A549 (cell line): ENCODE measurements around the gene IL10.

Source experiments
- CEBPB ChIP-seq, 2 experiments: fragments of >200 bp in 1 of 2; sonication (Bioruptor Twin) in 1 of 2; formaldehyde crosslinking in 1 of 2; IDR thresholded peaks; 2 replicates each; pipeline ENCODE4 v1.6.1; 2012 to 2016
- CHD4 ChIP-seq: fragments of 200-600 bp; sonication (generic); IDR thresholded peaks from 2 replicates; pipeline ENCODE4 v1.6.1; 2016; ENCODE audit warnings: antibody characterized with exemption, mild to moderate bottlenecking, borderline replicate concordance
- MAZ ChIP-seq: fragments of 150-350 bp; IDR thresholded peaks from 2 replicates; pipeline ENCODE4 v1.6.1; 2014; ENCODE audit warnings: antibody characterized with exemption, low read depth, low read length, borderline replicate concordance
- POLR2AphosphoS2 ChIP-seq: conservative IDR thresholded peaks from 2 replicates; pipeline ENCODE4 v1.6.1; 2012; ENCODE audit warnings: low read length, improper control_type of control experiment, inconsistent platforms
- RAD21 ChIP-seq, 2 experiments: fragments of >200 bp in 1 of 2; sonication (Bioruptor Twin) in 1 of 2; formaldehyde crosslinking in 1 of 2; IDR thresholded peaks in 1 of 2; conservative IDR thresholded peaks in 1 of 2; 2 replicates in 1 of 2; 3 replicates in 1 of 2; pipeline ENCODE4 v1.6.1; 2012 to 2018; ENCODE audit warnings: inconsistent platforms in 1 of 2
- RCOR1 ChIP-seq: fragments of 150-350 bp; IDR thresholded peaks from 2 replicates; pipeline ENCODE4 v1.6.1; 2014; ENCODE audit warnings: antibody characterized with exemption, low read length, low read depth
- TF ChIP-seq, protein P1 (sequence below): fragments of >200 bp; sonication (Bioruptor Twin); formaldehyde crosslinking; IDR thresholded peaks from 3 replicates; pipeline ENCODE4 v1.5.1; 2016

DNA sequence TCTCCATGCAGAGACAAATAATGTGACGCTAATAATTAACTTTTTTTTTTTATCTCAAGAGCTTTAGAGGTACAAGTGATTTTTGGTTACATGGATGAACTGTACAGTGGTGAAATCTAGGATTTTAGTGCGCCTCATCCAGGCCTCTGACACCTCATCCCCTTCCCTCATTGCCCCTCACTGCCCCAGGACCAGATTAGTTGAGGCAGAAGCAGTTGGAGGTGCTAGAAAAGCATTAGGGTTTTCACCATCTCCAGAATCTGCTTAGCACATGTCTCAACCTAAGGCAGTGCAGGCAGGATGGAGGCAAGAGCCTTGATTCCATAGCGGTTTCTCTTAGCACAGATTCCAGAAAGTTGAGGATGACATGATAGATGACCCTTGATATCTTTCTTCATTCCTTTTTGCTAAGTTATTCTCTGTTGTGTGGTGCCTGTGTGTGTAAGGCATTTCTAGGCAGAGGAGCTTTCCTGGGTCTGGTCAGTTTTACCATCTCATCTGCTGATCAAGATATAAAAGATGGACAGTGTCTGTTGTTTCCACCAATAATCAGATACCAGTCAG, 16.3 kb upstream of the IL10 start:
- no peak for TF ChIP-seq CEBPB (IDR thresholded peaks at IDR 0.05)
- no peak for TF ChIP-seq RAD21 (conservative IDR thresholded peaks at IDR 0.05 in 1 of 2, IDR thresholded peaks at IDR 0.05 in 1 of 2)
- no peak for TF ChIP-seq MAZ
- TF ChIP-seq RCOR1, result no peak
- TF ChIP-seq, protein P1, sequence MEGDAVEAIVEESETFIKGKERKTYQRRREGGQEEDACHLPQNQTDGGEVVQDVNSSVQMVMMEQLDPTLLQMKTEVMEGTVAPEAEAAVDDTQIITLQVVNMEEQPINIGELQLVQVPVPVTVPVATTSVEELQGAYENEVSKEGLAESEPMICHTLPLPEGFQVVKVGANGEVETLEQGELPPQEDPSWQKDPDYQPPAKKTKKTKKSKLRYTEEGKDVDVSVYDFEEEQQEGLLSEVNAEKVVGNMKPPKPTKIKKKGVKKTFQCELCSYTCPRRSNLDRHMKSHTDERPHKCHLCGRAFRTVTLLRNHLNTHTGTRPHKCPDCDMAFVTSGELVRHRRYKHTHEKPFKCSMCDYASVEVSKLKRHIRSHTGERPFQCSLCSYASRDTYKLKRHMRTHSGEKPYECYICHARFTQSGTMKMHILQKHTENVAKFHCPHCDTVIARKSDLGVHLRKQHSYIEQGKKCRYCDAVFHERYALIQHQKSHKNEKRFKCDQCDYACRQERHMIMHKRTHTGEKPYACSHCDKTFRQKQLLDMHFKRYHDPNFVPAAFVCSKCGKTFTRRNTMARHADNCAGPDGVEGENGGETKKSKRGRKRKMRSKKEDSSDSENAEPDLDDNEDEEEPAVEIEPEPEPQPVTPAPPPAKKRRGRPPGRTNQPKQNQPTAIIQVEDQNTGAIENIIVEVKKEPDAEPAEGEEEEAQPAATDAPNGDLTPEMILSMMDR, result no peak
- TF ChIP-seq CHD4, result no peak
- TF ChIP-seq POLR2AphosphoS2, result no peak
